Right ventricle myocardium superior (tissue), 1 donor: ENCODE data around the gene SSR3. TPM values are rescaled to one million over a fixed set of nuclear protein-coding genes. Genes with fewer than 3 reads are reported as not detected.
A peak's percentile ranks its signal among the peaks of the same experiment; 100 is the strongest.
"Not testable (repeated sequence)": the region's sequence is repeated elsewhere in the genome, so short reads cannot be mapped to it uniquely, and the experiment has no call there.

Source experiments
- ATAC-seq: fragments of 200-7000 bp; cut with Tn5 transposase; one replicate; pipeline ENCODE4 v1.9.1; 2020; ENCODE audit warnings: mild to moderate bottlenecking; ENCODE audit not compliant: poor library complexity
- DNase-seq: peaks from one replicate; pipeline ENCODE4 v3.0.0-alpha.2; 2020
- intact Hi-C: fragments of 100-400 bp; cut with DNase I; formaldehyde crosslinking; loops from one replicate; pipeline ENCODE4 v1.11.2; 2022
- total RNA-seq: library from RNA; stranded (reverse); fragmentation: NEBNext Ultra II Directional; extraction: Animal tissue kit (Norgen Biotek cat#: 25700); gene quantifications from one replicate; pipeline ENCODE4 v1.2.1, GENCODE V29; 2021
- donor health status: DM: no; HTN: yes; CAD: no; lungs with severe emphysema.

SSR3 gene
- total RNA-seq, 1 donor from 2014 or later, result 192 TPM

DNA sequence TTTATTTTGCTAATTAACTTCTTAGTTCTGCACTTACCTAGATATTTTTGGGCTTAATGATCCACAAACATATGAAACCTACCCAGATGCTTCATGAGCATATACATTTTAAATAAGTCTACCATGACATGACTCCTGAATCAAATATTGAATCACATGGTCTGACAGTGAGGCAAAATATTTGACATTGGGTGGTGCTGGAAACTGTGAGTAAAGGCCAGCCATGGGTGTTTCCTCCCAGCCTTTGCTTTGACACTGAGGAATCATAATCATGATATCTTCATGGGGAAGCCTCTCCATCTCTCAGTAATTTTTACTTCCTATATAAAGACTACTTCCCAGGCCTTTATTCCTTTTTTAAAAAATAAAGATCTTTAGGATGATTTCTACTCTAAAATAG, 22.8 kb upstream of the SSR3 start:
- DNase-seq, result no peak
- no peak for ATAC-seq
- intact Hi-C loops, result no loop called here

DNA sequence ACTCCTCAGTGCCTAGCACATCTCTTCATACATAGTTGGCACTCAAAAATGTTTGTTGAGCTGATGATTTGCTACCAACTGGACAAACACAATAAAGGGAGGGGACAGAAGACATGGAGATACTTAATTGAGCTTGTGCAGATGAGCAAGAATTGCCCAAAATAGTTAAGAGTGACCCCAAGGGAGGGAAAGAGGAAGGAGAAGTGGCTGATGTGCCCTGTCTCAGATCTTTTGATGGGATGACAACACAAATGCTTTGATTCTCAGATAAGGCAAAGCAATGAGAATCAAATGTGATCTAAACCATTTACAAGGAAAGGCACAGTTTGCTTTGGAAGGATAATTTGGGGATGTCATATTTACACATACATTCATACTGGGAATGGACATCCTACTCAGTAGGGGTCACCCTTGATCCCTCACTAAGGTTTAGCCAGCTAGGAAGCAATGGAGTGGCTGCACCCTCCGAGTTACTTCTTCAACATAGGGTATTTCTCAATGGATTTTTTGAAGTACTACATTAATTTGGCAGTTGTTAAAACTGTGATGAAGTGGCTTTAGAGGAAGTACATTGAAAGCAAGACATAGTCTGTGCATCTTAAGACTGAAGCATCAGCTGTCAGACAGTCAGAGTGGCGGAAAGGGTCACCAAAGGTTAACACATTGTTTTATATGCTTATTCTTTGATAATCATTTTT, 21.9 kb upstream of the SSR3 start:
- peak; percentile 38 for ATAC-seq
- DNase-seq, result no peak
- intact Hi-C loops, result no loop called here

- ATAC-seq, result no peak
- no peak for DNase-seq
- intact Hi-C loops, result no loop called here
Observed at GRCh38 chr3:156576051-156576450, 21.1 kb upstream of the SSR3 start.

- ATAC-seq (no peak), DNase-seq (no peak)
- intact Hi-C loops, result no loop called here
Observed at GRCh38 chr3:156575641-156576040, 20.7 kb upstream of the SSR3 start.

- intact Hi-C loops, DNase-seq, ATAC-seq: not testable (repeated sequence)
Observed at GRCh38 chr3:156569881-156570280, 15.0 kb upstream of the SSR3 start.

- intact Hi-C loops, ATAC-seq, DNase-seq: not testable (repeated sequence)
Observed at GRCh38 chr3:156569016-156569415, 14.1 kb upstream of the SSR3 start.

DNA sequence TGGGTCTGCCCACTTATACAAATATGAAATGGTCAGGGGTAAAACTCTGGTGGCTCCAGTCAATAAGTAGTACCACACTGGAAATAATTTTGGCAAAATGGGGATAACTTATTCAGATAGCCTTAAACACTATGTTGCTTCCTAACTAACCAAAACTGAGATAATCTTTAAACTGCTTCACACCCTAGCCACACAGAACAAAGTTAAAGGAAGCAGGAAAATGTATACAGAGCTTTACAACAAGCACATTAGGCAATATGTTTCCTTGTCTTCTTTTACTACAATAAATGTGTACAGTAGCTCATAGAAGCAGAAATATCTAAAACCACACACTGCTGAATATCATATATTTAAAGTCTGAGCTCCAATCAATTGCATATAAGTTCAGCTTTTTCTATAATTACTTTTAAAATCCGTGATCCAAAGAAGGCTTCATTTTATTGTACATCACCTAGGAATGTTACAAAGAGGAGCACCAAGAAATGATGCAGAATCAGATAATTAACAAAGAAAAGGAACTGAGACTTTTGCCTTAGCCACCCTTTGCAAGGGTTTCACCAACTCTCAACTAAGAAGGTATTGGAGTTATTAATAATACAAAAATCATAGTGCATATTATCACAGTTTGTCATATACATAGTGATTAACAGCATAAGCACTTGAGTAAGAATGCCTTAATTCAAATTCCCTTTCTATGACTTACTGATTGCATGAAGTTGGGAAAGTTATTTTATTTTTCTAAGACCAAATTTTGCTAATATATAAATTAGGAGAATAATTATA, 9.2 kb upstream of the SSR3 start:
- intact Hi-C loops, result no loop called here
- no peak for ATAC-seq
- no peak for DNase-seq

DNA sequence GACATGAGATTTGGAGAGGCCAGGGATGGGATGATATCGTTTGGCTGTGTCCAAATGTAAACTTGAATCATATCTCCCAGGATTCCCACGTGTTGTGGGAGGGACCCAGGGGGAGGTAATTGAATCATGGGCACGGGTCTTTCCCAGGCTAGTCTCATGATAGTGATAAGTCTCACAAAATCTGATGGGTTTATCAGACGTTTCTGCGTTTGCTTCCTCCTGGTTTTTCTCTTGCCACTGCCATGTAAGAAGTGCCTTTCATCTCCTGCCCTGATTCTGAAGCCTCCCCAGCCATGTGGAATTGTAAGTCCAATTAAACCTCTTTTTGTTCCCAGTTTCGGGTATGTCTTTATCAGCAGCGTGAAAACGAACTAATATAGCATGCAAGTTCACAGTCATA, 7.6 kb upstream of the SSR3 start:
- intact Hi-C loops, result not testable (repeated sequence)

GRCh38 chr3:156561533-156561932, 6.6 kb upstream of the SSR3 start:
- DNase-seq, result no peak
- no peak for ATAC-seq
- intact Hi-C loops, result no loop called here

More for the DNA sequence above, 7.6 kb upstream of the SSR3 start:
- not testable (repeated sequence) for DNase-seq, ATAC-seq

DNA sequence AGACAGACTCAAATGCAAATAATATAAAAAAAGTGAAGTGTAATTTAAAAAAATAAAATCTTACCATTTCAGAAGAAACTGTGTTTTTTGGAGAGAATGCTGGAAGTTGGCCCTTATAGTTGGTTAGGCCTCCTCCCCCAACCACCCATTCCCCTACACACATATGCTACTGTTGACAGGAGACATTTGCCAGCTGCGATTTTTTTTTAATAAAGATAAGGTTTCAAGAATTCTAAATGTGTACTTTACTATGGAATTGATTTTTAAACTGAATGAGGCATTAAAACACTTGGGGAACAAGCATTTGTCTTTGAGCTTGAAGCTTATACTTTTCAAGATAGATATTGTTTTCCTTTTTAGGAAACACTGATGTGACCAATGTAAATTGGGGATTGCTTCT, 4.4 kb upstream of the SSR3 start:
- ATAC-seq (no peak), DNase-seq (no peak)
- intact Hi-C loops, result no loop called here

GRCh38 chr3:156558389-156558788, 3.5 kb upstream of the SSR3 start:
- peak; percentile 34 for ATAC-seq
- DNase-seq, result no peak
- intact Hi-C loops, result no loop called here

DNA sequence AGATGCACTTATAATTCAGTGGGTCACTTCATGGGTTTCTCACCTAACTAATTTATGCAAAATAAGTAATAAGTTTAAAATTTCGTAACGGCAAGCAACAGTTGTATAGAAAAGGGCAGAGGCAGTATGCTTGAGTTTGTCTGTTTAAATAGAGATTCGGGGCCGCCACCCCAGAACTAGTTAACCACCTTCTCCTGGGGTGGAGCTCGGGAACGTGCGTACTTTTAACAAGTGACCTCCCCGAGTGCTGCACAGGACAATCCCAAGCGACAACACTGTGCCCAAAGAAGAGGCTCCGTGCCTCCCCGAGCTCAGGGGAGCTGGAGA, 439 bp downstream of the SSR3 start:
- intact Hi-C loops, result loop anchor here (5.0 kb wide), 1 partner anchor 533 kb away; no protein-coding TSS in a partner anchor
- no peak for ATAC-seq
- no peak for DNase-seq

DNA sequence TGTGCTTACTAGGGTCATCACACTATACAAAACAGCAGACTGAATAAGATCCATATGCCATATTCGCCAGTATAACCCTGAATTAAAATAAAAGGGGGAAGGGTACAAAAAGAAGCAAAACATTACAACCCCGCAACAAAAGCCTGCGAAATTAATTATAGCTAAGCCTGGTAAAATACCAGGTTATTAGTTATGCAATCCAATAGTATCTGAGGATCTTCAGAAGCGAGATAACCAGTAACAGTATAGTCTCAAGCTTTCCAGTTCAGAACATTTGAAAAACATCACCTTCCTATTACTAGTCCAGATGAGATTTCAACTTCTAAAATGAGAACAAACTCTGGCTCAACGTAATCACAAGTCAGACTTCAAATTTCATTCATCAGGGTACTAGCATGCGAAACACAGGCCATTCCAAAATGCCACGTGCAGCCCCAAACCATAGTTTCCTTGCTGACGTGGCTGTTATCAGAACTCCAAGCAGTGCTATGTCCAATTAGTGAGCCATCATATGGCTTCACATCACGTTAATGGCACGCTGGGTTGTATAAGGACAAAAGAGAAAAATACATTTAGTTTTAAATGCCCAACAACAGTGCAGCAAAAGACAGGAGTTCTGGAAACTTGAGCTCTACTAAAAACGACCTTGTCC, 1.1 kb downstream of the SSR3 start:
- intact Hi-C loops, result loop anchor here (5.0 kb wide), 1 partner anchor 533 kb away; no protein-coding TSS in a partner anchor
- DNase-seq, result no peak

GRCh38 chr3:156552973-156553372, 1.9 kb downstream of the SSR3 start:
- ATAC-seq, result no peak
- intact Hi-C loops, result loop anchor here (5.0 kb wide), 1 partner anchor 534 kb away; no protein-coding TSS in a partner anchor
- DNase-seq, result no peak

More for the DNA sequence above, 1.1 kb downstream of the SSR3 start:
- no peak for ATAC-seq

- DNase-seq (no peak), ATAC-seq (no peak)
- intact Hi-C loops, result loop anchor here (5.0 kb wide), 1 partner anchor 536 kb away; no protein-coding TSS in a partner anchor
Observed at GRCh38 chr3:156551746-156552145, 3.2 kb downstream of the SSR3 start.

DNA sequence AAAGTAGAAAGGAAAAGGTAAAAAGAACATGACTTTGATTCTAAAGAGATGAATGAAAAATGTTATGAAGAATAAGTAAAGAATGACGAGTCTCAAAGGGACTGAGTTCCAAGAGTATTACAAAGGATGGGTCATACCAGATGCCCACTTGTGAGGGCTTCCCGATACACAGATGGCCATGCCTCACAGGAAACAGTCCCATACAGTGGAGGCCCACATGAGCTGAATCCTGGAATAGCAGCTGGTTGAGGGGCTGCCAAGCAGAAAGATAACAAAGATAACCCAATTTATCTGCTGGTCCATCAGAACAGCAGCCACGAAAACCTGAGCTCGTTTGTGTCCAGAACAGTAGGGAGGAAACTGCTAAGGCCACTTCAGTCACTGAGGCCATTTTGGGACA, 3.7 kb downstream of the SSR3 start:
- DNase-seq, result no peak
- intact Hi-C loops, result loop anchor here (5.0 kb wide), 1 partner anchor 536 kb away; no protein-coding TSS in a partner anchor
- no peak for ATAC-seq

- intact Hi-C loops, result loop anchor here (5.0 kb wide), 1 partner anchor 123 kb away; the partner anchor contains the start of gene TIPARP
- ATAC-seq (no peak), DNase-seq (no peak)
Observed at GRCh38 chr3:156548902-156549301, 6.0 kb downstream of the SSR3 start.

- DNase-seq (no peak), ATAC-seq (peak; percentile 62)
- intact Hi-C loops, result loop anchor here (5.0 kb wide), 1 partner anchor 124 kb away; the partner anchor contains the start of gene TIPARP
Observed at GRCh38 chr3:156548041-156548687, 6.8 kb downstream of the SSR3 start.

GRCh38 chr3:156547637-156548036, 7.3 kb downstream of the SSR3 start:
- intact Hi-C loops, result loop anchor here (5.0 kb wide), 1 partner anchor 125 kb away; the partner anchor contains the start of gene TIPARP
- ATAC-seq (peak; percentile 81), DNase-seq (no peak)
